Heart right ventricle (tissue), 16 donors: ENCODE measurements around the gene TLE5. TPM values are rescaled to one million over a fixed set of nuclear protein-coding genes. Genes with fewer than 3 reads are reported as not detected.

ENCODE experiments used
- ATAC-seq, 8 donors: fragments of 200-7000 bp; cut with Tn5 transposase; one replicate each; pipeline ENCODE4 v1.9.1; 2020; ENCODE audit warnings: mild to moderate bottlenecking in 8 of 8, moderate library complexity in 8 of 8, moderate number of reproducible peaks in 1 of 8
- DNase-seq, 2 donors: peaks; one replicate each; pipeline ENCODE4 v3.0.0-alpha.2; 2020
- H3K27ac ChIP-seq, 10 donors: fragments of 200-600 bp; sonication (generic) in 2 of 10; one replicate each; pipeline versions ENCODE4 v1.5.0 to v1.8.0; 2020 to 2022; ENCODE audit warnings: mild to moderate bottlenecking in 3 of 10
- H3K27me3 ChIP-seq, 7 donors: fragments of 200-600 bp; one replicate each; pipeline ENCODE4 v1.8.0; 2021 to 2022; ENCODE audit warnings: mild to moderate bottlenecking in 2 of 7
- H3K36me3 ChIP-seq, 9 donors: fragments of 200-600 bp; sonication (generic) in 1 of 9; one replicate each; pipeline versions ENCODE4 v1.5.0 to v1.8.0; 2020 to 2022; ENCODE audit warnings: mild to moderate bottlenecking in 2 of 9
- H3K4me1 ChIP-seq, 9 donors: fragments of 200-600 bp; sonication (generic) in 1 of 9; one replicate each; pipeline versions ENCODE4 v1.5.0 to v1.8.0; 2020 to 2022; ENCODE audit warnings: mild to moderate bottlenecking in 4 of 9
- H3K4me3 ChIP-seq, 10 donors: fragments of 200-600 bp; sonication (generic) in 2 of 10; one replicate each; pipeline versions ENCODE4 v1.5.0 to v1.8.0; 2020 to 2022; ENCODE audit warnings: mild to moderate bottlenecking in 7 of 10, moderate library complexity in 2 of 10
- H3K9me3 ChIP-seq, 11 donors: fragments of 200-600 bp in 10 of 11; sonication (generic) in 2 of 11; one replicate each; pipeline versions ENCODE4 v1.5.0 to v1.8.0; 2013 to 2022; ENCODE audit warnings: mild to moderate bottlenecking in 2 of 11, control low read depth in 1 of 11, moderate library complexity in 1 of 11
- WGBS, 2 donors: extraction: QIAGEN DNeasy Blood & Tissue Kit; methylation state at CpG; one replicate each; pipeline ENCODE4 v1.1.7; 2013; ENCODE audit warnings: inconsistent platforms in 1 of 2; 5-methylcytosine and 5-hydroxymethylcytosine counted together
- intact Hi-C, 10 donors: fragments of 100-400 bp; cut with DNase I; formaldehyde crosslinking; loops; one replicate each; pipeline versions ENCODE4 v1.11.1 to v1.14.2; 2022
- polyA plus RNA-seq, 2 donors: library from polyadenylated mRNA; stranded (reverse); fragments of 200-250 nt; gene quantifications; one replicate each; pipeline ENCODE4 v1.2.3, GENCODE V29; 2013
- total RNA-seq, 10 donors: library from RNA; stranded (reverse); fragmentation: NEBNext Ultra II Directional in 3 of 10; extraction: Animal tissue kit (Norgen Biotek cat#: 25700) in 3 of 10; gene quantifications; one replicate each; pipeline versions ENCODE4 v1.2.1 to v1.2.4, GENCODE V29; 2021 to 2023
- TF ChIP-seq, protein P1 (sequence below), 9 donors: fragments of 200-600 bp; sonication (generic) in 2 of 9; IDR thresholded peaks; one replicate each; pipeline versions ENCODE4 v1.5.0 to v1.8.0; 2021 to 2022; ENCODE audit warnings: antibody characterized with exemption in 9 of 9, mild to moderate bottlenecking in 5 of 9, moderate library complexity in 1 of 9
- donor health status: Arrhythmogenic right ventricular cardiomyopathy.
- donor health status: ischemic (EF 13 %, LVEDD 7.1; RV severe dilation, severe dysfunction).
- donor health status: healthy with polysubstance abuse.
- donor health status: DM: no; HTN: yes; CAD: no.
- donor health status: DM: no; HTN: no; CAD: no.
- donor health status: ischemic (EF 25% LVEDD 6.9; RV normal size, moderate dysfunction).
- donor health status: ischemic (EF 25% LVEDD 5.7; RV mildly dilated, moderate dysfunction).
- donor health status: healthy.
- donor health status: DM: yes; HTN: yes; CAD: no.
- donor health status: Ischemic cardiomyopathy.
- donor health status: ischemic (EF 35%, LVEDD 5.7; RV mildly dilated, moderate dysfunction).
- donor health status: nonischemic (EF 11% LVEDD 7.7; RV severe dilation, severe dysfunction).
- donor health status: DM: yes; HTN: yes; CAD: no.
- donor health status: PGD.
- donor health status: ischemic (EF 29% LVEDD 5.4; RV normal size, mild dysfunction).
- donor health status: nonischemic (EF 23%, LVEDD 6.1; RV moderate dilation, normal function).

TLE5 gene
- total and polyA plus RNA-seq, 12 donors = 653 to 1,254 (median 758) TPM

GRCh38 chr19:3027292-3027691 lies 35.0 kb downstream of the TLE5 start:
- peaks cover 0 to 6% (median 0%) of the 10 kb centered on the region in 9 donors for H3K36me3 ChIP-seq
- 85 to 87% methylated on average over 2 of the region's 2 CpGs for WGBS, 2 donors
- ATAC-seq (no peak), DNase-seq (no peak)
- TF ChIP-seq, protein P1, sequence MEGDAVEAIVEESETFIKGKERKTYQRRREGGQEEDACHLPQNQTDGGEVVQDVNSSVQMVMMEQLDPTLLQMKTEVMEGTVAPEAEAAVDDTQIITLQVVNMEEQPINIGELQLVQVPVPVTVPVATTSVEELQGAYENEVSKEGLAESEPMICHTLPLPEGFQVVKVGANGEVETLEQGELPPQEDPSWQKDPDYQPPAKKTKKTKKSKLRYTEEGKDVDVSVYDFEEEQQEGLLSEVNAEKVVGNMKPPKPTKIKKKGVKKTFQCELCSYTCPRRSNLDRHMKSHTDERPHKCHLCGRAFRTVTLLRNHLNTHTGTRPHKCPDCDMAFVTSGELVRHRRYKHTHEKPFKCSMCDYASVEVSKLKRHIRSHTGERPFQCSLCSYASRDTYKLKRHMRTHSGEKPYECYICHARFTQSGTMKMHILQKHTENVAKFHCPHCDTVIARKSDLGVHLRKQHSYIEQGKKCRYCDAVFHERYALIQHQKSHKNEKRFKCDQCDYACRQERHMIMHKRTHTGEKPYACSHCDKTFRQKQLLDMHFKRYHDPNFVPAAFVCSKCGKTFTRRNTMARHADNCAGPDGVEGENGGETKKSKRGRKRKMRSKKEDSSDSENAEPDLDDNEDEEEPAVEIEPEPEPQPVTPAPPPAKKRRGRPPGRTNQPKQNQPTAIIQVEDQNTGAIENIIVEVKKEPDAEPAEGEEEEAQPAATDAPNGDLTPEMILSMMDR (IDR thresholded peaks at IDR 0.05) = no peak
- H3K4me1 ChIP-seq = peaks cover 0 to 19% (median 12%) of the 10 kb centered on the region in 9 donors
- H3K4me3 ChIP-seq = no peak overlapping the region
- intact Hi-C loops = loop anchor here in 1 of 10 donors (10.0 kb wide), 1 partner anchor 52 kb away; the partner anchor contains the start of gene TLE6
- H3K27me3 ChIP-seq = peaks cover 0 to 62% (median 0%) of the 10 kb centered on the region in 7 donors
- H3K9me3 ChIP-seq = no peaks in the 10 kb centered on the region
- H3K27ac ChIP-seq = no peak overlapping the region

DNA sequence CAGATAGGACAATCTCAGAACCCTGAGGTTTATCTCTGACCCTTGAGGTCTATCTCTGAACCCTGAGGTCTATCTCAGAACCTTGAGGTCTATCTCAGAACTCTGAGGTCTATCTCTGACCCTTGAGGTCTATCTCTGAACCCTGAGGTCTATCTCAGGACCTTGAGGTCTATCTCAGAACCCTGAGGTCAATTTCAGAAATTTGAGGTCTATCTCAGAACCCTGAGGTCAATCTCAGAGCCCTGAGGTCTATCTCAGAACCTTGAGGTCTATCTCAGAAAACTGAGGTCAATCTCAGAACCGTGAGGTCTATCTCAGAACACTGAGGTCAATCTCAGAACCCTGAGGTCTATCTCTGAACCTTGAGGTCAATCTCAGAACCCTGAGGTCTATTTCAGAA lies 35.5 kb downstream of the TLE5 start:
- 94 to 97% methylated on average over 1 of the region's 1 CpG for WGBS, 2 donors
- DNase-seq (no peak), ATAC-seq (no peak)
- intact Hi-C loops = loop anchor here in 1 of 10 donors (10.0 kb wide), 1 partner anchor 52 kb away; the partner anchor contains the start of gene TLE6
- H3K27me3 ChIP-seq = peaks cover 0 to 62% (median 0%) of the 10 kb centered on the region in 7 donors
- H3K4me3 ChIP-seq = no peak overlapping the region
- peaks cover 0 to 19% (median 12%) of the 10 kb centered on the region in 9 donors for H3K4me1 ChIP-seq
- H3K27ac ChIP-seq = no peak overlapping the region
- peaks cover 0 to 6% (median 0%) of the 10 kb centered on the region in 9 donors for H3K36me3 ChIP-seq
- H3K9me3 ChIP-seq = no peaks in the 10 kb centered on the region
- TF ChIP-seq, protein P1 (IDR thresholded peaks at IDR 0.05) = no peak

DNA sequence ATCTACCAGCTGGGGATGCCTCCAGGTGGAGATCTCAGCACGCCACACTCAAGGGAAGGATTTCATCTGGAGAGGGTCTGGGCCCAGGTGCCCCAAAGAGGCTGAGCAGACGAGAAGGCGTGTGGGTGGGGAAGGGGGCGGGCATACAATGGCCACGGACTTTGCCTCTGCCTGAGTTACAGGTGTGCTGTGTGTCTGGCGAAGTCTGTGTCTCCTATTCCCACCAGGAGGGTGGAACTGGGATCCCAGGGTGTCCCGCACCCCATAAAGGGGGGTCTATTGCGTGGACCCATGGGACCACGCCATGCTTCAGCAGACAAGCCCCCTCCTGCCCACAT lies 36.8 kb downstream of the TLE5 start:
- ATAC-seq (no peak), DNase-seq (no peak)
- H3K27ac ChIP-seq = no peak overlapping the region
- 82 to 91% methylated on average over 9 of the region's 9 CpGs for WGBS, 2 donors
- H3K36me3 ChIP-seq = peaks cover 0 to 6% (median 0%) of the 10 kb centered on the region in 9 donors
- H3K27me3 ChIP-seq = peaks cover 0 to 57% (median 0%) of the 10 kb centered on the region in 7 donors
- intact Hi-C loops = loop anchor here in 1 of 10 donors (10.0 kb wide), 1 partner anchor 51 kb away; the partner anchor contains the start of gene TLE6
- no peak overlapping the region for H3K4me3 ChIP-seq
- TF ChIP-seq, protein P1 (IDR thresholded peaks at IDR 0.05) = no peak
- H3K9me3 ChIP-seq = no peaks in the 10 kb centered on the region
- H3K4me1 ChIP-seq = peaks cover 0 to 19% (median 12%) of the 10 kb centered on the region in 9 donors

DNA sequence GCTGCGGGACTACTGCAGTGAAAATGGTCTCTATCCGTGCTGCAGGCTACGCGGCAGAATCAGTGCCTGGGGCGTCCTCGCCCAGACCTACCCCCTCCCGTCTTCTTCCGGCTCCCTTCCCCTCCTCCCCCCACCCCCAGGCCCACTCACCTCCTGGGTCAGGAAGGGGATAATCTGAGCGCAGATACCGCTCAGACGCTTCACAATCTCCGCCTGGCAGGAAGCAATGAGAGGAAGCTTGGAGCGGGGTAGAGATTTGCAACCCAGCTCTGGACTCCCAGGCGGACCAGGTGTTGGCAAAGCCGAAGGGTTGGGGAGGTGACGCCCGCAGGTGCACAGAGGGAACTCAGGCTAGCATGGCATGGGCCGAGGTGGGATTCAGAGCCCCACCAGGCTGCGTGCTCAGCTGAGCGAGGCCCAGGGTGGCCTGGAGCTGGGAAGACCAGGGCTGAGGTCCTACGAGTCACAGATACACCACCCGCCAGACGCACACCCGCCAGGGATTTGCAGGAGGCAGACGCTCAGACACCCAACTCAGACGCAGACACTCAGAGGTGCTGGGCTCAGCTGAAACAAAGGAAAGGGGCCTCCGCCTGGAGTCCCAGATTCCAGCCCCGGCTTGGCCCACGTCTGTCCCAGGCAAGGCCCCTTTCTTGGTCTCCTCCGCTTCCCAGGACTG lies 37.3 kb downstream of the TLE5 start:
- intact Hi-C loops = loop anchor here in 1 of 10 donors (10.0 kb wide), 1 partner anchor 50 kb away; the partner anchor contains the start of gene TLE6
- Histone ChIP-seq H3K27me3 (peaks cover 0 to 52% (median 0%) of the 10 kb centered on the region in 7 donors), H3K4me1 (peaks cover 0 to 18% (median 12%) of the 10 kb centered on the region in 9 donors), H3K4me3 (no peak overlapping the region), H3K36me3 (peaks cover 0 to 8% (median 0%) of the 10 kb centered on the region in 9 donors), H3K9me3 (no peaks in the 10 kb centered on the region), H3K27ac (no peak overlapping the region)
- no peak for ATAC-seq
- TF ChIP-seq, protein P1 (IDR thresholded peaks at IDR 0.05) = no peak
- 70 to 76% methylated on average over 30 of the region's 30 CpGs for WGBS, 2 donors
- no peak for DNase-seq
